GM15510 (cell line): ENCODE data around the gene AMIGO3.

ENCODE experiments used
- POLR2A ChIP-seq: IDR thresholded peaks from 3 replicates; pipeline ENCODE4 v1.6.1; 2011; ENCODE audit warnings: borderline replicate concordance; ENCODE audit not compliant: insufficient read length; ENCODE audit errors: extremely low read depth

Gene AMIGO3

DNA sequence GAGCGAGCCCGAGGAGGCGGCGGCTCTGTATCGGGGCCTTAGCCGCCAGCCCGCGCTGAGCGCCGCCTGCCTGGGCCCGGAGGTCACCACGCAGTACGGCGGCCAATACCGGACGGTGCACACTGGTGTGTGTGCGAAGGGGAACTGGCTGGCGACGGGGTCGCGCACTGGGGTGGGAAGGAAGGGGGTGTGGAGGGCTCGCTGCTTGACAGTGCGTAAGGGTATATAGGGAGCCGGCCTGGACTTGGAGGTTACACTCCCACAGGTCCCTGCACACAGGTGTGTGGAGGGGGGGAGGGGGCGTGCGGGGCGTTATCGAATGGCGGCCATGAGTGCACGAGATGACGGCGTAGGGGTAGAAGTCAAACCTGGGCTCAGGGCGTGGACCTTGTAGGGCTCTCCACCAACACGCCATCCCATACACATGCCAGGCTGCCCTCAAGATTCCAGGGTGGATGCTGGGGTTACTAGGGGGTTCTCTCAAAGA, 44.9 kb downstream of the AMIGO3 start:
- TF ChIP-seq POLR2A = no peak

- peak; percentile 84 for TF ChIP-seq POLR2A
Measured at GRCh38 chr3:49673715-49674496, 45.6 kb downstream of the AMIGO3 start, which contains the start of gene APEH. Gene APEH (plus strand): TSS chr3:49674351. CDS start chr3:49674402, 51 bp downstream.

- no peak for TF ChIP-seq POLR2A
Measured at GRCh38 chr3:49673121-49673714, 46.3 kb downstream of the AMIGO3 start.

DNA sequence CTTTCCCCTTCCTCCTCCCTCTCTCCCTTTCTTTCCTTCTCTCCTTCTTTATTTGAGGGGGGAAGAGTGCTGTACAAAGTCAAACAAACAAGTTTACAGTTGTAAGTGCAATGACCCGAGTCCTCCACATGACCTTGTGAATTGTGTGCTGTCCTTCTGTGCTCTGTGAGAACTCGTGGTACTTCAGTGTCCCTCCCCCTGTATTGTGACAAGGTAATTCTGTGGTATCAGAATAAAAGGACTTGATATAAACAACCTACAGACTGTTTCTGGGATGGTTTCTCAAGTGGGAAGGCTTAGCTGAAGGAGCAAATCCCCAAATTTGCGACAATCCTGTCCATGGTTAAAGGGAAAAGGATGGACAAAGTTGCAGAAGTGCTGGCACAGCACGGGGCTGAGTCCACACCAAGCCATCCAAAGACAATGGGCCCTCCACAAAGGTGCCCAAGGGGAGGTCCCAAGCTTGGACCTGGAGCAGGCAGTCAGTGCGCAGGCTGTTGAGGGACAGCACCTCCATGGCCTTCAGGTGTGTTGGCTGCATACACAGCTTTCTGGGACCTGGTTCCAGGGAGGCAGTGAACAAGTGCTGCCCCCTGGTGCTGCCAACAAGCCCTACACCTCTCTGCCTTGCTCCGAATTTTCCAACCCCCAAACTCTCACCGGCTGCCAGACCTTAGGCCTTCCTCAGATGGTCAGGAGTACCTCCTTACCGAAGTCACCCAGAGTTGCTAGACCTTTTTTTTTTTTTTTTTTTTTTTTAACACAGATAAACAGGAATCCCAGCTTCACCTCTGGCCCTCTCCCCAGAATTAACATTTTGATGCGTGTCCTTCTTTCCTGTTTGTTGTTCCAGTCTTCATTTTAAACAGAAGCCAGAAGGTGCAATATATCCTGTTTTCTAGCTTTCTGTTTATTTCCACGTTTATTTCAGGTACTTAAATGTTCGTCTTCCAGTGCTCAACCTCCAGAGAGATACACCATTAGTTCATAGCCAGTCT, 47.9 kb downstream of the AMIGO3 start:
- TF ChIP-seq POLR2A = peak; percentile 16

- no peak for TF ChIP-seq POLR2A
Measured at GRCh38 chr3:49670940-49671290, 48.6 kb downstream of the AMIGO3 start.

DNA sequence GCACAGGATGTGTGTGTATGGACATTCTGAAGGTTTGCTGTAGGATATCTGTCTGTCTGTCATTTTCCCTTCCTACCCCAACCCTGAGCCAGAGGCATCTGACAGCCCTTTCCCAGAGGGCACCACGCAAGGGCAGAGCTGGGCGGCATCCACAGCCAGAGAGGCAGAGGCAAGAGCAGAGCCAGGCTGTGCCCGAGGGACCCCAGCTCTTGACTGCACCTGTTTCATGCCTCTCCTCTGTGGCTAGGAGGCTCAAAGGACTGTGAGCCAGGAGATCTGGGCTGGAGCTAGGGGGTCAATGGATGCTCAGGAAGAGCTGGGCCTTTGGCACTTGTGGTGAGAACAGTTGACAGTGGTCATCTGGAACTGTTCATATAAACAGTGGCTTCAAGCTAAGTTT, 50.1 kb downstream of the AMIGO3 start:
- no peak for TF ChIP-seq POLR2A

GRCh38 chr3:49668861-49669260, 50.6 kb downstream of the AMIGO3 start:
- TF ChIP-seq POLR2A = no peak

- no peak for TF ChIP-seq POLR2A
Measured at GRCh38 chr3:49668414-49668797, 51.1 kb downstream of the AMIGO3 start.

DNA sequence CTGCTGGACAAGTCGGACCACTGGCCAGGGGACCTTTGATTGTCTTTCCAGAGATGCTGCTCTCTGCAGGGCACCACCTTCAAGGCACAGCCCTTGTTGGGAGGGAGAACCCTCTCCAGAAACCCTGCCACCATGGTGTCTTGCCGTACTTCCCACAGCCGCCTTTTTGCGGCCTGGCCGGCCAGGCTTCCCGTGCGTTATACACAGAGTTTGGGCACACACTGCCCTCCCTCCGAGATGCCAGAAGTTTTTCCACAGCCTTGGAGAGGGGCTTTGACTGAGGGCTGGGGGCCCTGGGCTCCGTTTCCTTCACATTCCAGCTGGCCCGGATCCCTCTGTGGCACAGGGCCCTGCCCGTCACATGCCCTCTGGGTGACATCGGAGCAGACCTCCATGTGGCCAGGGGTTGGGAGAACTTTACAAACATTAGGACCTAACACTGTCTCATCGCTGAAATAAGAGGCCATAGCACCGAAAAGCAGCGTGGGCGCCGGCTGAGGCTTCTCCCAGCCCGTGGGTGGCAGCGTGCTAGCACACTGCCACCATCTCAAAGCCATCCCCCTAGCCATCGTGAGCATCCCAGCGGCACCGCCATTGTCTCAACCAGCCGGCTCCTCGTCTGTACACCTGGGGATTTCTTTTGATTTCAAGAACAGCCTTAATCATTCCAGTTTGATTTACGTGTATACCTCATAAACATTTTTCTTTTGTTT, 51.6 kb downstream of the AMIGO3 start:
- TF ChIP-seq POLR2A = no peak
